ENCODE results near the gene HAUS2.
"Not testable (repeated sequence)": the region's sequence is repeated elsewhere in the genome, so short reads cannot be mapped to it uniquely, and the experiment has no call there.

Gene HAUS2

DNA sequence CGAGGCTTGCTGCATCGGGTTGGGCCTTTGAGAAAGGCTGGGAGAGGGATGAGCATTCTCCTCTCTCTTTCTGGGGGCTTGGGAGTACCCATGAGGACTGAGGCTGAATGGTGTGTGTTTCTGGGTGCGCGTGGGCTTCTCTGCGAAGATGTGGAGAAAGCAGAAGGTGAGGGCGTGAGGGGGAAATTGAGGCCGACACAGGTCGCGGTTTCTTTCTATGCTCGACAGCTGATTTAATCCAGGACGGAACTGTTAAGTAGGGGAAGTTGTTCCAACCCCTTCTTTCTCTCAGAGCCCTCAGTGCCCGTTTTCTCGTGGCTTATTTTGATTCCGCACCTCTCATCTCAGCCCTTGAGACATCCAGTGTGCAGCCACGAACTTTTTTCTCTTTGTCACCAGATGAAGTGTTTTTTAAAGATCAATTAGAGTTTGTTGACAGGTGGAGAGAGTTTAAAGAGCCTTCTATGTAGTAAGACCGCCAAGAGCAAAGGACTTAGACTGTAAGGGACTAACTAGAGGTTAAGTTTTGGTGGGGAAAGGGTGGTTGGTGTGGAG is 27.5 kb downstream of the HAUS2 start:
- DNase-seq (ENCODE audit: low read depth): no peak

DNA sequence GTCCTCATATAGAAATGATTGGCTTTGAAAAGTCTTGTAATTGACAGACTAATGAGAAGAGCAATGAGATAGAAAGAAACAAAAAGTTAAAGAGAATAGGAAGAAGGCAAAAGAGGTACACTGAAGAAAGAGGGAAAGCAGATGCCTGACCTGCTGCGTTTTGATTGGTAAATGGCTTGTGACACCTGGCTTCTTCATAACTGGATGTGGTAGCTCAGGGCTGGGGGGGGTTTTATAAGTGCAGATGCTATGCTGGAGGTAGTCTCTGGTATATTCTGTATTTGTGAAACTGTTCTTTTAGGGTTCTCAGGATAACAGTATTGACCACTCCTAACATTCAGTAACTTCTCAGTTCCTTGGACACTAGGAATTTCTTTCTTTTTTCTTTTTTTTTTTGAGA is 28.1 kb downstream of the HAUS2 start:
- DNase-seq (ENCODE audit: low read depth): no peak

DNA sequence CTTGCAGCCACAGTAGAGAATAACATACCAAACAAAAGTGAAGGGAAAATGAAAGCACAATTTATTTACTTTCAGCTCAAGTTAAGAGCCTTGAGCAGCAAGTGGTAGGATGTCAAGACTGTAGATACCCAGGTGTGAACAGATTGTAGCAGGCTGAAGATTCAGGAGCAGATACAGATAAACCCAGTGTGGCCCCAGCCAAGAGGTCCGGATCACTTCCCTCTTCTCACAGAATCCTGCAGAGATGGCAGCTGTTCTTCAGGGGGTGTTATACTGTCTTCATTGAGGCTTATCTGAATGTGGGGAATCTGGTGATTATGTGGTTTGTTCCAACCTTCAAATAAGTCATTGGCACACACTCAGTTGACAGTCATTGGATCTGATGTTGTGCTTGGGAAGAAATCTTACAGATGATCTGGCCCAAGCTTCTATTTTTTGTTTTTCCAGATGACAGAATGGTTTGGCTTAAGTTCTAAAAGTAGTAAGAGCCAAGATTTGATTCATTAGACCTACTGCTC is 28.9 kb downstream of the HAUS2 start:
- no peak for DNase-seq (ENCODE audit: low read depth)

DNA sequence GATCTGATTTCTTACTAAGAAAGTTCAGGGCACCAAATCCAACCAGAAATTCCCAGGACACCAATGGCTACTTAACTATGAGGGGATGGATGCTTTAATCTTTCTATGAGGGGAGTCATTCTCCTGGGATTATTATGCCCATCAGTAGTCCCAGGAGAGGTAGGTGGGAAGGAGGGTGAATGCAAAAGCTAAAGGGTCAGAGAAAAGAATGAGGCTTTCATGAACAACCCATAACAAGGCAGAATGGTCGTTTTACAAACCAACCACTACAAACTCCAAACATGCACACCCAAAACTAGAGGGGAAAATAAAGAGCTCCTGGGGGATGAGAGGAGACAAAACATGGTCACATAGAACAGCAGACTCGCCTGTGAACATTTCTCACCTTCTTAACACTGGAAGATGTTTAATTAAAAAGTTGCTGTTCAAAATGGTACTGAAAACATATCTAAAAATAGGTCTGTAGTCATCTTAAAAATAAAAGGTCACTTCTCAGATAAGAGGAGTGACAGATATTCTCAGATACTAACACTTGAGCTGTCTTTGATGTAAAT is 30.4 kb downstream of the HAUS2 start:
- no peak for DNase-seq (ENCODE audit: low read depth)

DNA sequence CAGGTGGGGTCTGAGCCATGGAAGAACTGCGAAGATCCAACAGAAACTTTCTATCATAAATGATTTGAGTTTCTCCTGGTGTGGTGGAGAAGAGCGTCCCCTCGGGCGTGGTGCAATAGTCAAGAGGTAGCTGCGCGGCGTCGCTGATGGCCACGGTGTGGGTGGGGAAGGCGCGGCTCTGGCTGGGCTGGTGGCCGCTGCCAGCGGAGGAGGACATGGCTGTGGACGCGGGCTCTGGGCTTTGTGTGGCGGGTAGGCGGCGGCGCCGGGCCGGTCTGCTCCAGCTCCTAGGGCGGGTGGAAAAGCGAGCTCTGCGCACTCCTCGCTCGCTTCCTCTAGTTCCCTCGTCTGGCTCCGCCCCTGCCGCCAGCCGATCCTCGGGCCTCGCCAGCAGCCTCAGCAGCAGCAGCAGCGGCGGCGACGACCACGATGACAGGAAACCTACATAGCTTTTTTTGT is 32.7 kb downstream of the HAUS2 start:
- DNase-seq (ENCODE audit: low read depth): no peak

DNA sequence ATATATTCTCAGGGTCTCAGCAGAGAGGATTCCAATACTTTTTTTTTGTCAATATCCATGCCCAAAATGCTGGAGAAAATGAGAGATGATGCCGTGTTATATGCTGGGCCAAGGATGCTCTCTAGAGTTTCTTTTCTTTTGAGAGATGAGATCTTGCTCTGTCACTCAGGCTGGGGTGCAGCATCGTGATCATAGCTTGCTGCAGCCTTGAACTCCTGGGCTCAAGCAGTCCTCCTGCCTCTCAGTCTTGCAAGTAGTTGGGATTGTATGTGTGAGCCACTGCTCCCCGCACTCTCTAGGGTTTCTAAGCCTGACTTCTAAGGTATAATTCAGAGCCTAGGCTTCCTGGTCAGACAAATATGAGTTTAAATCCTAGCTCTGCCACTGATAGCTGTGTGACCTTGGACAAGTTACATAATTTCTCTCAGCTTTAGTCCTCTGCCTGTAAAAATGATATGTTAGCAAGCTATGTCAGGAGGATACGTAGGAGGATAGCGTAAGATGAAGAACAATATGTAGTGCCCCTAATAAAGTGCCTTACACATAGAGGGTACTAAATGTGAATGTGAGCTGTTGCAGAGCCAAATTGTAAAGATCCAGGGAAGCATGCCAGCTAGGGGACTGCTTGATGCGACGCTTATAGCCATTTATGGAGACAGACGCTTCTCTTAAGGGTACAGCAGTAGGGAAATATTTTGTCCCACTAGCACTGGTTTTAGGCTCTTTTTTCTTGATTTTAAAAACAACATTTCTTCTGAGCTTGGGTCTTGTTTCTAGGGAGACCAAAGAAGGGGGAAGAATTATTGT is 34.1 kb downstream of the HAUS2 start:
- no peak for DNase-seq (ENCODE audit: low read depth)

DNA sequence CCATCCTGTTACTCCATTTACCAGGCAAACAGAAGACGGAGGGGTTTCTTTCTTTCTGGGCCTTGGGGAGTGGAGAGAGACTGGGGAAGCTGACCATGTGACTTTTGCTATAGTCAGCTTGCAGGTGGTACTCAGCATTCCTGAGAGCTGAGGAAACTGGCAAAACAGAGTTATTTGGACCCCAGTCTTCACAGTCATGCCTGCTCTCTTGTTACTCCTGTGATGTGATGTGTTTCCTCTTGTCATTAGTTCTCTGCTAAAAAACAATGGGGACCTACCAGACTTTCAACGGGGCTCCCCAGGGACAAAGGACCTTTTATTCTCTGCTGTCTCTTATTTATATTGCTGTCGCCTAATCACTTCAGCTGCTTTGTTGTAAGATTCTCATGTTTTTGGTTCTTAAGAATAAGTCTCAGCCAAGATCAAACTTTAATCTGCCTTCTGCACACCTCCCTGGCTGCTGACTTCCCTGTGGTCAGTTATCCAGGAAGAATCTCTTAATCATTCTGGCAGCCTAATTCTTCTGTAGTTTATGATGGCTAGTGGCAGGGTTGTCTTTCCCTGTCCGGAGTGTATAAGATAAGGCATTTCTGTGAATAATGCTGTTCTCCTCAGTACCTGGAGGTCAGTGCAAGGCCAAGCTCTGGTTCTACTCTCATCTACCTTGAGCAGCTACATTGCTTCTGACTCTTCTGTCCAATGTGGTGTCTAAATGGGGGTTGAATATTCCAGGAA is 35.6 kb downstream of the HAUS2 start:
- no peak for DNase-seq (ENCODE audit: low read depth)

DNA sequence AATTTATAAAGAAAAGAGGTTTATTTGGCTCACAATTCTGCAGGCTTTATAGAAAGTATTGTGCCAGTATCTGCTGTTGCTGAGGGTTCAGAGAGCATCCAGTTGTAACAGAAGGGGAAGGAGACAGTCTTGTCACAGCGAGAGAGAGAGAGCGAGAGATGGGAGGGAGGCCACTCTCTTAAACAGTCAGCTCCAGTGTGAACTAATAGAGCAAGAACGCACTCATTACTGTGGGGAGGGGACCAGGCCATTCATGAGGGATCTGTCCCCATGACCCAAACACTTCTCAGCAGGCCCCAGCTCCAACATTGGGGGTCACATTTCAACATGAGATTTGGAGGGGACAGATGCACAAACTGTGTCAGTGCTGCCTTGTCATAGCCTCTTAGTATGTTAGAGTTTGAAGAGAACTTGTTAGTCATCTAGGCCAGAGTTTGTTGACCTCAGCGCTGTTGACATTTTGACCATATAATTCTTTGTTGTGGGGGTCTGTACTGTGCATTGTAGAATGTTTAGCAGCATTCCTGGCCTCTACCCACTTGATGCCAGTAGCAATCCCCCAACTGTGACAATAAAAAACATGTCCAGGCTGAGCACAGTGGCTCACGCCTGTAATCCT is 42.1 kb downstream of the HAUS2 start:
- no peak for DNase-seq (ENCODE audit: low read depth)

DNA sequence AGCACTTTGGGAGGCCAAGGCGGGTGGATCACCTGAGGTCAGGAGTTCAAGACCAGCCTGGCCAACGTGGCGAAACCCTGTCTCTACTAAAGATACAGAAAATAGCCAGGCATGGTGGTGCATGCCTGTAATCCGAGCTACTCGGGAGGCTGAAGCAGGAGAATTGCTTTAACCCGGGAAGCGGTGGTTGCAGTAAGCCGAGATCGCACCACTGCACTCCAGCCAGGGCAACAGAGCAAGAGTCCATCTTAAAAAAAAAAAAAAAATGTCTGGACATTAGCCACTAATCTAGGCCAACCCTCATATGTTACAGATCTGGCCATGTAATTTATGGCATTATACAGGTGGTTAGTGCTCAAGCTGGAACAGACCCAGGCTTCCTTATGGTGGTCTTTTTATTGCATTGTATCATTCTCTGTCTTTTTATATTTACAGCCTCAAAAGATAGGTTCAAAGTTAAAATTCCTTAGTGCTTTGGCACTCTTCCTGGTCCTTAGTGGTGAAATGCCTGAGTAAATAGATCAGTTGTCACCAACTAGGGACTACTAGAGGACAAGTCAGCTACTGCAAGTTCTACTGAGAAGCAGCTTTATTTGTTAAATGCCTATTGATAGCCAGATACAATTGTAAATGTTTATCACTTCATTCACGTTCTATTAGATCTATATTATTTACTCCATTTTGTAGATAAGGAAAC is 42.7 kb downstream of the HAUS2 start:
- DNase-seq (ENCODE audit: low read depth): no peak

DNA sequence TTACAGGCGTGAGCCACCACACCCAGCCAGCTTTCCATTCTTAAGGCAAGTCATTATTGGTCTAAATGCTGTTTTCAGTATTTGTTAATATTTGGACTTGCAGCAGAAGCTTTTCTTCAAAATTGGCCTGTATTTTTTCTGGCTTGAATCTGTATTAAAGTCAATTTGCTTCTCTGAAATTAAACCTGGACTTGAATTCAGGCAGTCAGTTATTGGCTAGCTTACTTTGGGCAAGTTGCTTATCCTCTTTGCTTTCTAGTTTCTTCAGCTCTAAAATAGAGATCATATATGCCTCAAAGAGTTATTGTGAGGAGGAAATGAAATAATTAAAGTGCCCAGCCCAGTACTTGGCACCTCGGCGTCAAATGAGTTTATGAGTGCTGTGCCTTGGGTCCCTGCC is 44.1 kb downstream of the HAUS2 start:
- no peak for DNase-seq (ENCODE audit: low read depth)

DNA sequence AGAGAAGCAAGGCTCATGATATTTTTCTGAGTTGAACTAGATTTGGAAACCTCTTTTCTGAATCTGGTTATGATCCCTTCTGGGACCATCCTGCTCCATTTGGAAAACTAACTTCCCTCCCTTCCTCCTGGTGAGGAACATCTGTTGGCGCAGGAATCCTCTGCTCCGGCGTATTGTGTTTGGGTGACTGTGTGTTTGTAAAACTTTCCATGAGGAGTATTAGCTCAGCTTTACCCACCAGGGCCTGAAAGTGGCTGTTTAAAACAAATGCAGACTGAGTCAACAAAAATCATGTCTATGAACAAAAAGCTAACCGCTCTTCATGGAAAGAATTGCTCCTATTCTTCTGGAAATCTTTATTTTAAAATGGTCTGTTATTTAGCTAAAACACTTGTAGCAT is 44.5 kb downstream of the HAUS2 start:
- DNase-seq (ENCODE audit: low read depth): no peak

DNA sequence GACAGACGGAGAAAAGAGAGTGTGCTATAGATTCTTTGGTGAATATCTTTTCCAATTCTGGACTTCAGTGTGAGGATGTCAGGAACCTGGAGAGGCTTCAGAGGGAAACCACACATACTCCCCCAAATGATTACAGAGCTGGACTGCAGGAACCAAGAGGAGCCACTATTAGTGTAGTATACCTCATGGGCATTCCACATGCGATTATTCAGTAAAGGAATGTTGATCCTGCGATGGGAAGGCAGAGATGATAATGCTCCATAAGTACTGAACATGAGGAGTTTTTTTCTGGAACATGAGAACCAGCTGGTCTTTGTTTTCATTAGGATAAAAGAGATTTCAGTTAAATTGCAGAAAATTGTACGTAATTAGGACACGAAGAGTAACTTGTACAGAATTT is 45.5 kb downstream of the HAUS2 start:
- DNase-seq (ENCODE audit: low read depth): no peak

DNA sequence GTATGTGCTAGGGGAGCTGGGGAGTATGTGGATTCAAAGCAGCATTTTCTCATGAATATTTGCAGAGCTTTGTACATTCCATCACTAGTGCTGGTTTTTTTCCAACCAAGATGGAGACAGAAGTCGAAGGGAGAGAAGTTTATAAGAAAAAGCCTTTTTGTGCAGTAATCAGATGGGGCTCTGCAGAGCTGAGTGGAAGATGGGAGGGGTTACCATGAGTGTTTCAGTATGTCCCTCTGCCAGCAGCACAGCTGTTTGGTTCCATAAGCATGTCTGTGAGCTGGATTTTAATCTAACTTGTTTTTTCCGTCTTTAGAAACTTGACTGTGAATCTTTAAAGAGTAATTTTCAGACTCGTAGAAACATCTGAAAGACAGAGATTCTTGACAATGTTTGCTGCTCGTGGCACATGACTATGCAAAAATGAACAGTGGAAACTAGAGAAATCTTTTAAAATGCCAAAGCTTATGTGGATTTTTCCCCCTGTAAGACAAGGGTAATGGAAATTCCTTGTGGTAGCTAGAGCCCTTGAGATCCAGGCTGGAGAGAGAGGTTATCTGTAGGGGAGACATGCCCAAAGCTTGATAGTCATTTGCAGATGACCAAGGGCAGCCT is 47.1 kb downstream of the HAUS2 start:
- no peak for DNase-seq (ENCODE audit: low read depth)

DNA sequence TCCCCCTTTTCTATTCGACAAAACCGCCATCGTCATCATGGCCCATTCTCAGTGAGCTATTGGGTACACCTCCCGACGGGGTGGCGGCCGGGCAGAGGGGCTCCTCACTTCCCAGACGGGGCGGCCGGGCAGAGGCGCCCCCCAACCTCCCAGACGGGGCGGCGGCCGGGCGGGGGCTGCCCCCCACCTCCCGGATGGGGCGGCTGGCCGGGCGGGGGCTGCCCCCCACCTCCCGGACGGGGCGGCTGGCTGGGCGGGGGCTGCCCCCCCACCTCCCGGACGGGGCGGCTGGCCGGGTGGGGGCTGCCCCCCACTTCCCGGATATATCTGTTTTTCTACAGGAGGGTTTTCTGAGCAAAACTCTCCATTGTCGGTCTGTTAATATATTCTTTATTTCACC is 52.7 kb downstream of the HAUS2 start:
- not testable (repeated sequence) for DNase-seq (ENCODE audit: low read depth)

DNA sequence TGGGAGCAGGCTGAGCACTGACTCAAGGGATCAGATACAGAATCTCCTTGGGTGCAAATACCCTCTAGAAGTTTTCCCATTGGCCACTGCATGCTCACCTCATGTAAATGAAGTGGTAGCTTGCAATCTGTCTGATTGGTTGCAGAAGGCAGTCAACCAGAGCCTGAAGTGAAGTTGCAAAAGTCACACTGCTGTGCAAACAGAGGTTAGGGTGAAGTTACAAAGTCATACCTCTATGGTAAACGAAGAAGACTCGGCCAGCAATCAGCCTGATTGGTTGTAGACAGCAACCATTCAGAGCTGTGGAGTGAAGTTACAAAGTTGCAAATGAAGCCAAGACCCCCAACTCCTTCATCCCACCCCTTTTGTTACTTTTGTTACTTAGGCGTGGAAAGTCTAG is 53.9 kb downstream of the HAUS2 start:
- DNase-seq (ENCODE audit: low read depth): no peak

DNA sequence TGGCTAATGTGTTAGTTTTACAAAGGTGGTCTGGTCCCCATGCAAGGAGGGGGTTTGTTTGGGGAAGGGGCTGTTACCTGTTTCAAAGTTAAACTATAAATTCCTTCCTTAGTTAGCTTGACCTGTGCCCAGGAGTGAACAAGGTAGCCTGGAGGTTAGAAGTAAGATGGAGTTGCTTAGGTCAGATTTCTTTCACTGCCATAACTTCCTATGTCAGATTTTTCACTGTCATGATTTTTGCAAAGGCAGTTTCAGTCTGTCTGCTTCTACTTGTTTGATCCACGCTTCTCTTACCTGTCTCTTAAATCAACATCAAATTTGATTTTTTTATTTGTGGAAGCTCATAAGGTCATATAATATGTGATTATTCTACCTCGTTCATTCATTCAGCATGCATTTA is 55.3 kb downstream of the HAUS2 start:
- no peak for DNase-seq (ENCODE audit: low read depth)

DNA sequence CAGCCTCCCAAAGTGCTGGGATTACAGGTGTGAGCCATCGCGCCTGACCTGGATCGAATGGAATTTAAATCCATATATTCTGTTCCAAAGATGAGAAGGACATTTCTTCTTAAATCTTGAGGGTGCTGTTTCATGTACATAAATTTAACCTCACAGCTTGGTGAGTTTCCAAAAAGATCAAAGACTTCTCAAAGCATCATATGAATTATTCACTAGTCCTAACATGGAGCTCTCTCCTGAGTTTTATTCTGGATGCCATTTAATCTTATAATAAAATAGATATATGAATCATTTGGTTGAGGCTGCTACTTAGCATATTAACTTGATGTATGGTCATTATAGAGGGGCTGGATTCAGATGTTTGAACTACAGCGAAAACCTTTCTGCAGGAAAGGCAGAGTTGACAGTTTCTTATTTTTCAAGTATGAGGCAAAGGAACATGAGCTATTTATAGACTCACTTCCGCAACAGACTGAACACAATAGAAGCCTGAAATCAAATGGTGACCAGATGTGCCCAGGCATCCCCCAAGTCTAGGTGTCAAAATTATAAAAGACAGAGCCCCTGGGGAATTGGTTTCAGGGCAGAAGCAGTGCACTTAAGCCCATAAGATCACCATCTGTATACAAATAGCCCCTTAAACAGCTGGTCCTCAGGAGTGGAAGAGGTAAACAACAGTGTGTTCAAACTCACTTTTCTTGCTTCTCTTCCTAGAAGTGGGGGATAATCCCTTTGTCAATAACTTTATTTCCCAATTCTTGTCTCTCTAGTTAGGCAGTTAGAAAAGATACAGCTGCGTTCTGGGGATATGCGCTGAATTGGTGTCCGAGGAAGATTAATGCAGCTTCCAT is 56.5 kb downstream of the HAUS2 start:
- no peak for DNase-seq (ENCODE audit: low read depth)

DNA sequence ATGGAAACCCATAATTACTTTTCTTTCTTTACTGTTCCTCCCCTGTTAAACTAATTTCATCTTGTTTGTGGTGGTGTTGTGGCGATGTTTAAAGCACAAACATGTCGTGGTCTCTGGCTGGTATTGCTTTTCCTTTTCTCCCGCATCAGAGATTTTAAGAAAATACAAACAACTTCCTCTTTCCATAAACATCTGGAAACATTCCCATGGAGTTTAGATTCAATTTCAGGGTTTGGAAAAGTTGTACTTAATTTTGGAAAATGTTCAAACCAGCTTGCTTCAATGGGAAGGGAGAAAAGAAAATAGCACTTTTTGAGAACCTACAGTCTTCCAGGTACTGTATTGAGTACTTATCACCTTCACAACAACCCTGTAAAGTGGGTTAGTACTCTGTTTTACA is 57.2 kb downstream of the HAUS2 start:
- no peak for DNase-seq (ENCODE audit: low read depth)

DNA sequence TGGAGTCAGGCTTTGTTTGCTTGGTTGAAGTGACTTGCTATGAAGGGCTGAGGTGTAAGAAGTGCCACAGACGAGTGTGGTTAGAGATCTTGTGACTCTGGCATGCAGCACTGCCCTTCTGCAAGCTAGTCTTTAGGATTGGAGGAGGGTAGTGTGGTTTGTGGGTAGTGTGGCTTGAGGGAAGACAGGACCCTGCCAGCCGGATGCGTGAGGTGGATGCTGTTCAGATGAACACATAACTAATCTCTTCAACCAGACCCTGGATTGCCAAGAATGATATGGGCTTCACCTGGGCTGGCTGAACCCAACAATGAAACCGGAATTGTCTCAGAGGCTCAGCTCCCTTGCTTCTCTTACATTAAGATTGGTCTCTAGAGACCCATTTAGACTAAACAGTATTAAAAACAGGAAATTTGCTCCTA is 59.5 kb downstream of the HAUS2 start:
- DNase-seq (ENCODE audit: low read depth): no peak
